IPS-18c (cell line): ENCODE measurements around the gene PRRT1B.

Source experiments
- H3K4me3 ChIP-seq: 2 replicates; pipeline ENCODE4 v1.7.0; 2013; ENCODE audit warnings: low read depth, mild to moderate bottlenecking, low read length, moderate library complexity; ENCODE audit not compliant: insufficient read depth
- H3K9me3 ChIP-seq: one replicate; pipeline ENCODE4 v1.6.1; 2013; ENCODE audit warnings: mild to moderate bottlenecking, low read length, moderate library complexity; ENCODE audit not compliant: control insufficient read depth, insufficient read depth

PRRT1B gene

GRCh38 chr9:131601683-131602181 lies 56.4 kb downstream of the PRRT1B start:
- H3K9me3 ChIP-seq = no peaks in the 10 kb centered on the region

GRCh38 chr9:131603199-131603598 lies 57.9 kb downstream of the PRRT1B start:
- no peak overlapping the region for H3K4me3 ChIP-seq
- H3K9me3 ChIP-seq = no peaks in the 10 kb centered on the region

More at GRCh38 chr9:131601683-131602181, 56.4 kb downstream of the PRRT1B start:
- no peak overlapping the region for H3K4me3 ChIP-seq

GRCh38 chr9:131603711-131604439 lies 58.6 kb downstream of the PRRT1B start:
- H3K4me3 ChIP-seq = no peak overlapping the region
- H3K9me3 ChIP-seq = no peaks in the 10 kb centered on the region

- H3K9me3 ChIP-seq = no peaks in the 10 kb centered on the region
Measured at GRCh38 chr9:131605770-131606590, 60.7 kb downstream of the PRRT1B start.

GRCh38 chr9:131606896-131607567 lies 61.7 kb downstream of the PRRT1B start:
- Histone ChIP-seq H3K9me3 (no peaks in the 10 kb centered on the region), H3K4me3 (no peak overlapping the region)

More at GRCh38 chr9:131605770-131606590, 60.7 kb downstream of the PRRT1B start:
- no peak overlapping the region for H3K4me3 ChIP-seq

- Histone ChIP-seq H3K4me3 (no peak overlapping the region), H3K9me3 (no peaks in the 10 kb centered on the region)
Measured at GRCh38 chr9:131607591-131607990, 62.3 kb downstream of the PRRT1B start.

- H3K9me3 ChIP-seq = no peaks in the 10 kb centered on the region
- no peak overlapping the region for H3K4me3 ChIP-seq
Measured at GRCh38 chr9:131608493-131609037, 63.2 kb downstream of the PRRT1B start.
